VCaP (cell line): ENCODE results near the gene AKT2.

Experiments used
- H3K27ac ChIP-seq: fragments of 450-650 bp; 2 replicates; pipeline ENCODE4 v1.5.1; 2017
- CTCF ChIP-seq: fragments of 450-650 bp; conservative IDR thresholded peaks from 2 replicates; pipeline ENCODE4 v1.5.1; 2017; ENCODE audit warnings: mild to moderate bottlenecking, moderate library complexity

The AKT2 gene

GRCh38 chr19:40210889-40211288 is 74.3 kb downstream of the AKT2 start:
- H3K27ac ChIP-seq, result no peak overlapping the region
- no peak for TF ChIP-seq CTCF

- no peak for TF ChIP-seq CTCF
- H3K27ac ChIP-seq, result peak overlapping the region; percentile 43
These were observed 76.5 kb downstream of the AKT2 start for GRCh38 chr19:40208602-40209001.

- H3K27ac ChIP-seq, result no peak overlapping the region
- no peak for TF ChIP-seq CTCF
These were observed 79.4 kb downstream of the AKT2 start for GRCh38 chr19:40205760-40206159.

GRCh38 chr19:40204381-40204780 is 80.8 kb downstream of the AKT2 start:
- no peak for TF ChIP-seq CTCF
- no peak overlapping the region for H3K27ac ChIP-seq

GRCh38 chr19:40200341-40201099 is 84.6 kb downstream of the AKT2 start:
- no peak for TF ChIP-seq CTCF
- no peak overlapping the region for H3K27ac ChIP-seq

GRCh38 chr19:40198272-40198990 is 86.7 kb downstream of the AKT2 start:
- no peak for TF ChIP-seq CTCF
- no peak overlapping the region for H3K27ac ChIP-seq

GRCh38 chr19:40193587-40193849 is 91.6 kb downstream of the AKT2 start:
- no peak overlapping the region for H3K27ac ChIP-seq
- no peak for TF ChIP-seq CTCF
